ENCODE data around the gene VRK2.

- TF ChIP-seq, protein P1, sequence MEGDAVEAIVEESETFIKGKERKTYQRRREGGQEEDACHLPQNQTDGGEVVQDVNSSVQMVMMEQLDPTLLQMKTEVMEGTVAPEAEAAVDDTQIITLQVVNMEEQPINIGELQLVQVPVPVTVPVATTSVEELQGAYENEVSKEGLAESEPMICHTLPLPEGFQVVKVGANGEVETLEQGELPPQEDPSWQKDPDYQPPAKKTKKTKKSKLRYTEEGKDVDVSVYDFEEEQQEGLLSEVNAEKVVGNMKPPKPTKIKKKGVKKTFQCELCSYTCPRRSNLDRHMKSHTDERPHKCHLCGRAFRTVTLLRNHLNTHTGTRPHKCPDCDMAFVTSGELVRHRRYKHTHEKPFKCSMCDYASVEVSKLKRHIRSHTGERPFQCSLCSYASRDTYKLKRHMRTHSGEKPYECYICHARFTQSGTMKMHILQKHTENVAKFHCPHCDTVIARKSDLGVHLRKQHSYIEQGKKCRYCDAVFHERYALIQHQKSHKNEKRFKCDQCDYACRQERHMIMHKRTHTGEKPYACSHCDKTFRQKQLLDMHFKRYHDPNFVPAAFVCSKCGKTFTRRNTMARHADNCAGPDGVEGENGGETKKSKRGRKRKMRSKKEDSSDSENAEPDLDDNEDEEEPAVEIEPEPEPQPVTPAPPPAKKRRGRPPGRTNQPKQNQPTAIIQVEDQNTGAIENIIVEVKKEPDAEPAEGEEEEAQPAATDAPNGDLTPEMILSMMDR (conservative IDR thresholded peaks at IDR 0.05; ENCODE audit: low read depth in 2 of 2): no peak
- TF ChIP-seq EZH2 (IDR thresholded peaks at IDR 0.05; ENCODE audit: low read depth, unreplicated experiment) (no peak), ZNF331 (CRISPR knock-in tag; IDR thresholded peaks at IDR 0.05; ENCODE audit: low read depth) (no peak), POLR2AphosphoS5 (IDR thresholded peaks at IDR 0.05; ENCODE audit: low read depth) (no peak), NANOG (IDR thresholded peaks at IDR 0.05; ENCODE audit: borderline replicate concordance) (no peak), JUNB (IDR thresholded peaks at IDR 0.05; ENCODE audit: unreplicated experiment) (no peak), REST (IDR thresholded peaks at IDR 0.05; ENCODE audit: unreplicated experiment) (no peak)
Measured at GRCh38 chr2:58207189-58207588, 160.6 kb downstream of the VRK2 start.

Measured in GM23338 (cell line).